Measurements from ENCODE around the gene DNAJB7. TPM values are rescaled to one million over a fixed set of nuclear protein-coding genes. Genes with fewer than 3 reads are reported as not detected.
"Not testable (repeated sequence)": the region's sequence is repeated elsewhere in the genome, so short reads cannot be mapped to it uniquely, and the experiment has no call there.

DNAJB7 gene
- total and polyA plus RNA-seq, 2 experiments from 2014 or later = 0.93 TPM; not detected in 1

- DNase-seq (ENCODE audit: low read depth in 1 of 2, low spot score in 1 of 2) = no peak
- peaks cover 21% of the 10 kb centered on the region for H3K36me3 ChIP-seq
- no peaks in the 10 kb centered on the region for H3K9me3 ChIP-seq (ENCODE audit: low read depth)
- no peaks in the 10 kb centered on the region for H3K27me3 ChIP-seq
- no peak overlapping the region for H3K27ac ChIP-seq
- TF ChIP-seq CTCF (IDR thresholded peaks at IDR 0.05; ENCODE audit: low read depth, low read length) = no peak
- no peak overlapping the region for H3K4me3 ChIP-seq
- H3K4me1 ChIP-seq (ENCODE audit: low read depth) = no peaks in the 10 kb centered on the region
Measured at GRCh38 chr22:40874016-40874415, 12.1 kb upstream of the DNAJB7 start.

- H3K27ac ChIP-seq; H3K9me3 ChIP-seq (ENCODE audit: low read depth); H3K4me3 ChIP-seq; DNase-seq (ENCODE audit: low read depth in 1 of 2, low spot score in 1 of 2); H3K4me1 ChIP-seq (ENCODE audit: low read depth); H3K27me3 ChIP-seq: not testable (repeated sequence)
- H3K36me3 ChIP-seq = peaks cover 14% of the 10 kb centered on the region
Measured at GRCh38 chr22:40868379-40868778, 6.5 kb upstream of the DNAJB7 start.

GRCh38 chr22:40867109-40867508 is 5.2 kb upstream of the DNAJB7 start:
- DNase-seq (ENCODE audit: low read depth in 1 of 2, low spot score in 1 of 2) = no peak
- no peak for TF ChIP-seq CTCF (IDR thresholded peaks at IDR 0.05; ENCODE audit: low read depth, low read length)

GRCh38 chr22:40862537-40862936 is 624 bp upstream of the DNAJB7 start:
- H3K27ac ChIP-seq = no peak overlapping the region
- no peak for TF ChIP-seq CTCF (IDR thresholded peaks at IDR 0.05; ENCODE audit: low read depth, low read length)
- H3K4me3 ChIP-seq = no peak overlapping the region
- H3K9me3 ChIP-seq (ENCODE audit: low read depth) = no peaks in the 10 kb centered on the region
- H3K4me1 ChIP-seq (ENCODE audit: low read depth) = peaks cover 5% of the 10 kb centered on the region
- no peak for DNase-seq (ENCODE audit: low read depth in 1 of 2, low spot score in 1 of 2)
- peaks cover 3% of the 10 kb centered on the region for H3K36me3 ChIP-seq
- H3K27me3 ChIP-seq = no peaks in the 10 kb centered on the region

More at GRCh38 chr22:40867109-40867508, 5.2 kb upstream of the DNAJB7 start:
- Histone ChIP-seq H3K4me1 (ENCODE audit: low read depth) (no peaks in the 10 kb centered on the region), H3K4me3 (no peak overlapping the region), H3K9me3 (ENCODE audit: low read depth) (no peaks in the 10 kb centered on the region), H3K27me3 (no peaks in the 10 kb centered on the region), H3K27ac (no peak overlapping the region), H3K36me3 (peaks cover 14% of the 10 kb centered on the region)

GRCh38 chr22:40857309-40857855 is 4.5 kb downstream of the DNAJB7 start:
- no peaks in the 10 kb centered on the region for H3K9me3 ChIP-seq (ENCODE audit: low read depth)
- TF ChIP-seq CTCF (IDR thresholded peaks at IDR 0.05; ENCODE audit: low read depth, low read length) = no peak
- peaks cover 3% of the 10 kb centered on the region for H3K36me3 ChIP-seq
- peak overlapping the region; percentile 99 for H3K27ac ChIP-seq
- DNase-seq (ENCODE audit: low read depth in 1 of 2, low spot score in 1 of 2) = peak in 1 of 2 donors; percentile 21
- peak overlapping the region; percentile 90 for H3K4me3 ChIP-seq
- peaks cover 27% of the 10 kb centered on the region for H3K4me1 ChIP-seq (ENCODE audit: low read depth)
- no peaks in the 10 kb centered on the region for H3K27me3 ChIP-seq

- no peaks in the 10 kb centered on the region for H3K27me3 ChIP-seq
- TF ChIP-seq CTCF (IDR thresholded peaks at IDR 0.05; ENCODE audit: low read depth, low read length) = peak; percentile 19
- H3K9me3 ChIP-seq (ENCODE audit: low read depth) = no peaks in the 10 kb centered on the region
- H3K4me3 ChIP-seq = peak within 1 kb of the TSS; percentile 90
- peak within 1 kb of the TSS; percentile 99 for H3K27ac ChIP-seq
- peaks cover 3% of the 10 kb centered on the region for H3K36me3 ChIP-seq
- peaks cover 27% of the 10 kb centered on the region for H3K4me1 ChIP-seq (ENCODE audit: low read depth)
- DNase-seq (ENCODE audit: low read depth in 1 of 2, low spot score in 1 of 2) = peak; percentile 96 to 98
Measured at GRCh38 chr22:40856513-40857308, 5.2 kb downstream of the DNAJB7 start, which contains the start of the genes ST13 and XPNPEP3. Gene ST13 (minus strand): TSS chr22:40856639. CDS start chr22:40856540, 99 bp downstream. Gene XPNPEP3 (plus strand): TSS chr22:40857148. CDS start chr22:40857182, 34 bp downstream.
